GM12801 (cell line): ENCODE data around the gene MGAT5B.

ENCODE experiments used
- TF ChIP-seq, protein P1 (sequence below): IDR thresholded peaks from one replicate; pipeline ENCODE4 v1.5.1; 2011; ENCODE audit warnings: control low read depth; ENCODE audit not compliant: insufficient read length; ENCODE audit errors: extremely low read depth

MGAT5B gene

DNA sequence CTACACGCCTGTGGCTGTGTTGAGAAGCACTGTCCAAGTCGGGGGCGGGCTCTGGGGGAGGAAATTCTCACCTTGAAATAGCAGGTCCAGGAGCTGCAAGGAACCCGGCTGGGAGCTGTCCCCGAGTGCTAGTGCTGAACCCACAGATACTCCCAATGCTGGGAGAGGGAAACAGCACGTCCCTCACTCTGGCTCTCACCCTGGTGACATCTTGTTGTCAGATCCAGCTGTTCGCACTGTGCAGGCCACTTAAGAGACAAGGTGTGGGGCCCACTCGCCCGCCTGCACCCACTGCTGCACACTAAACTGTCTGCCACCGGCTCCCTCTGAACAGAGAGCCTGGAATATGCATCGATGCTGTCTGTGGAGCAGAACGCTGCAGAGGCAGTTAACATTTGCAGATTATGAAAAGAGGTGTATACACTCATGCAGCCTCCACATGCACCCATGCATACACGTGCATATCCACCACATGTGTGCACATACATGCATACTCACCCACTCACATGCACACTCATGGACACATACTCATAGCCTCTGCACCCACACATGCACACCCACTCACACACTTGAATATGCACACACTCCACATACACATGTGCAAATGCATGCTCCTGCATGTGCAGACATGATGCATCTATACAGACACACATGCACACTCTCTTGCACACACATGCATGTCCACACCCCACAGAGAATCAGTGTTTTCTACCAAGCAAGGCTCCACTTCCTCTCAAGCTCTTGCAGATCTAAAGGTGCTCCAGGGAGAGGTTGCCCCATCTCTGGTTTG, 42.0 kb downstream of the MGAT5B start:
- TF ChIP-seq, protein P1, sequence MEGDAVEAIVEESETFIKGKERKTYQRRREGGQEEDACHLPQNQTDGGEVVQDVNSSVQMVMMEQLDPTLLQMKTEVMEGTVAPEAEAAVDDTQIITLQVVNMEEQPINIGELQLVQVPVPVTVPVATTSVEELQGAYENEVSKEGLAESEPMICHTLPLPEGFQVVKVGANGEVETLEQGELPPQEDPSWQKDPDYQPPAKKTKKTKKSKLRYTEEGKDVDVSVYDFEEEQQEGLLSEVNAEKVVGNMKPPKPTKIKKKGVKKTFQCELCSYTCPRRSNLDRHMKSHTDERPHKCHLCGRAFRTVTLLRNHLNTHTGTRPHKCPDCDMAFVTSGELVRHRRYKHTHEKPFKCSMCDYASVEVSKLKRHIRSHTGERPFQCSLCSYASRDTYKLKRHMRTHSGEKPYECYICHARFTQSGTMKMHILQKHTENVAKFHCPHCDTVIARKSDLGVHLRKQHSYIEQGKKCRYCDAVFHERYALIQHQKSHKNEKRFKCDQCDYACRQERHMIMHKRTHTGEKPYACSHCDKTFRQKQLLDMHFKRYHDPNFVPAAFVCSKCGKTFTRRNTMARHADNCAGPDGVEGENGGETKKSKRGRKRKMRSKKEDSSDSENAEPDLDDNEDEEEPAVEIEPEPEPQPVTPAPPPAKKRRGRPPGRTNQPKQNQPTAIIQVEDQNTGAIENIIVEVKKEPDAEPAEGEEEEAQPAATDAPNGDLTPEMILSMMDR = no peak

DNA sequence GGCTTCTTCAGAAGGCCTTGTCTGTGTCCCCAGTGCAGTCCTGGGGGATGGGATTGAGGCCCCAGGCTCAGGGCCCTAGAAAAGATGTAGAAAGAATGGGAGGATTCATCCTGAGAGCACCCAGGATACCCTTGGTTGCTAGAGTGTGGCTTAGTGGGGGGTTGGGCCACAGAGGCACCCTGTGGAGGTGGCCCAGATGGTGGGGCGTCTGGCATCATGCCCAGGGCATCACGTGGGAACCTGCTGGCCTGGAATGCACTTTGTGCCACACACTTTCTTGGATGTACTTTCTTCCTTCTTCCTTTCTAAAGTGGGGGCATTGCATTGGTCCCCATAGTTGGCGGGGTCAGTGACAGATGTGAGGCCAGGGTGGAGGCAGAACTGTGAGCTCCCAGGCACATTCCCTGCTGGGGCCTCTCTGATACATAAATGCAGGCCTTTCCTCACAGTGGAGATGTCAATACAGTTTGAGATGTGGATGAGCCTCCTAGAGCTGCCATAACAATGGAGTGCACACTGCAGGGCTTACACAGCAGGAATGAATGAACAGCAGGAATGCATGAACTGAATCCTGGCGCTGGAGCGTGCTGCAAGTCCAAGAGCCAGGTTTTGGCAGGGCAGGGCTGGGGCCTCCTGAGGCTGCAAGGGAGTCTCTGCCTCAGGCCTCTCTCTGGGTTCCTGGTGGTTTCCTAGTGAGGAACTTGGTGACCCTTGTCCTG, 43.3 kb downstream of the MGAT5B start:
- TF ChIP-seq, protein P1 = no peak

DNA sequence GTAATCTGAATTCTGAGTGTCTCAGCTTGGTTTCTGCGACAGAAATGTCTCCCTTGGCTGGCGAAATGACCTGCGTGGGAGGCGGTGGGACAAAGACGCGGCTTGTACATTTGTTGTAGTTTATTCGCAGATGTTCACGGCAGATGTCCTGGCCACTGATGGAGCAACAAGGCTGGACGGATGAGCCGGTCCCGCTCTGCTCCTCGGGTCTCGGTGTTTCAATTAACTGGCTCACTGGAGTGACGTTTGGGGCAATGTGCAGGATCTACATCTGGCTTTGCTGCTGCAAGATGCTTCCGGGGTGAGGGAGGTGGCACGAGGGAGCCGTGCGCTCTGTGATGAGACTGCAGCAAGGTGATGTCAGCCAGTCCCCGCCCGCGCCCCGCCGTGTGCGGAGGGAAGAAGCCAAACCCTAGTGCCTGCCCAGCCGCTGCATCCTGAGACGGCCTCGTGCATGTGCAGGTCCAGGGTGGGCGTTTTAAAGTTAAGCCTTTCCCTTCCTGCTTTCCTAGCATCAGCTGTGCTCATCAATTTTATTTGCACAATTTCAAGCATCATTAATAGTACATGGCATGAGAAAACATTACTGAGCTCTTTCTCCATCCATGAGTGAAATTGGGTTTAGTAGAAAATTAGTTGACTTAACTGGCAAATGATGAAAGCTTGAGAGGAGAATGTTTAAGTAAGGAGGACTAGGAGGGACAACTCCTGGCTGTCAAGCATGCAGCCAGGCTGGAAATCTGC, 44.4 kb downstream of the MGAT5B start:
- TF ChIP-seq, protein P1 = no peak

DNA sequence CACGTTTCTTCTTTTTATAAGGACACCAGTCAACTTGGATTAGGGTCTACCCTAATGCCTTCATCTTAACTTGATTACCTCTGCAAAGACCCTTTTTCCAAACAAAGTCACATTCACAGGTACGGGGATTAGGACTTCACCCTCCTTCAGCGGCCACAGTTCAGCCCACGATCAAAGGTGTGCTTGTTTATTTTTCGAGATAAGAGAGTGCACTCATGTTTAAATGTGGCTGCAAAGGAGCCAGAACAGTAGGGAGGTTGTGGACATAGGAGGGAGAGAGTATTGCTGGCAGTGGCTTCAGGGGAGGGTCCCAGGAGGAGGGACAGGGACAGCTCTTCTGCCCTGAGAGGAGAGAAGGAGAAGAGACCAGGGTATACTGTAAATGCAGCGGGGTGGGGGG, 46.7 kb downstream of the MGAT5B start:
- TF ChIP-seq, protein P1 = no peak

DNA sequence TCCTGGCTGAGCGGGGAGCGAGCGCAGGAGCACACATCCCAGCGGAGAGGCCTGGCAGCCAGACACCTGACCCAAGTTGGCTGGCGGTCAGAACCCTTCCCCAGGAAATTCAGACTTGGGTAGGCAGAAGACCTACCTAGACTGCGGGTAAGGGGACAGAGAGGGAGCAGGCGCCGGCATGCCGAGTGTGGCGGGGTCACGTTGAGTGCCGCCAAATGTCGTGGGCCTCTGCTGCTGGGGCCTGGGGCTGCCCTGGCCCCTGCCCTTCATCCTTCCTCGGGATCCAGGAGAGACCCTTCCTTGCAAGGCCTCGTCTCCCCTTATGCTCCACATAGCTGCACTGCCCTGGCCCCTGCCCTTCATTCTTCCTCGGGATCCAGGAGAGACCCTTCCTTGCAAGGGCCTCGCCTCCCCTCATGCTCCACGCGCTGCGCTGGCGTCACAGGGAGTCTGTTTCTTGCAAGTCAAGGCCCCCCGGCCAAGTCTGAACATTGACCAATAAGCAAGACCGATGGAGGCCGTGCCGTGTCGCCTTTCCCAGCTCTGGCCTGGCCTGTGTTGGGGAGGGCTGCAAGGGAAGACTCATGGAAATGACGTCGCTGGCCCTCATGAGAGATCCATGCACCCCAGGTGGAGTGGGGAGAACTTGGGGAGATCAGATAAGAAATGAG, 47.8 kb downstream of the MGAT5B start:
- TF ChIP-seq, protein P1 = no peak

DNA sequence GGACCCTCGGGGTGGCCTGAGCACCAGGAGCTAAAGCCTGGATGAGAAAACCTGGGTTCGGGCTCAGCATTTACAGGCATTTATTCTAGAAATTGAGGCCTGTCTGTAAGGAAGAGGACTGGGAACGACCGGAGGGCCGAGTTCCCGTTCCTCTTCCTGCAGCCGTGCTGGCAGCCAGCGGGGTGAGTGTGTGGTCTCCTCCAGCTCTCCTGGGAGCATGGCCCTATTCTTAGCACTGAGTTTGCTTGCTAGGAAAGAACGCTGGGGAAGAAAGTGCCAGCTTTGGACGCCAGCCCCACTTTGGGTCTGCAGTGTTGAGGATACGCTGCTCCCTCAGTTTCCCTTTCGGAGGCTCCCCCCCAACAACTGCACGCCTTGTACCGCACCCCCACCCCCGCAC, 49.6 kb downstream of the MGAT5B start:
- TF ChIP-seq, protein P1 = no peak

DNA sequence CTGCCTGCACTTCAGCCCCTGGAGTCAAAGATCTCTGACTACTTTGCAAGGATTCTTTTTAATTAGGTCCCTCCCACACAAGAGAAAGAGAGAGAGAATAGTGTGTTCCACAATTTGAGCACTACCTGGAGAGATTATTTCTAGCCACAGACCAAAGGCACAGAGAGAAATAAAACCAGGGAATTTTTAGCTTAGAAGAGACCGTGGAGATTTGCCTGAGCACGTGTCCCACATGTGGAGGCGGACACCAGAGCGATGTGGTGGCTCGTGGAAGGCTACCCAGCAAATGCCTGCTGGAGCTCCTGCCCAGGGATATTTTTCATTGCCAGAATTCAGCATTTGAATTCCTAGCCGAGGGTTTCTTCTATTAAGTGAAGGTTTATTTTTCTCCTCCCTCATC, 50.6 kb downstream of the MGAT5B start:
- TF ChIP-seq, protein P1 = no peak
